Measurements from ENCODE around the gene SRCIN1.

- TF ChIP-seq CTCF (IDR thresholded peaks at IDR 0.05) (peak; percentile 86 to 94 (median 88)), POLR2A (IDR thresholded peaks at IDR 0.05) (no peak), POLR2AphosphoS5 (IDR thresholded peaks at IDR 0.05) (peak in 1 of 3 donors; percentile 15)
Observed at GRCh38 chr17:38557836-38558727, 47.7 kb downstream of the SRCIN1 start.
